Lower leg skin (tissue), 4 donors: ENCODE measurements around the gene GIT2. TPM values are rescaled to one million over a fixed set of nuclear protein-coding genes. Genes with fewer than 3 reads are reported as not detected.

ENCODE experiments used
- DNase-seq, 2 donors: peaks; one replicate each; pipeline ENCODE4 v3.0.0-alpha.2; 2019; ENCODE audit warnings: low spot score in 2 of 2
- H3K4me3 ChIP-seq: fragments of 200-600 bp; sonication (generic); 2 replicates; pipeline ENCODE4 v1.5.1; 2017; ENCODE audit warnings: mild to moderate bottlenecking, low read depth; ENCODE audit not compliant: poor library complexity, severe bottlenecking
- CTCF ChIP-seq, 3 donors: fragments of 450-650 bp; IDR thresholded peaks; one replicate each; pipeline ENCODE4 v1.5.1; 2016; ENCODE audit warnings: antibody characterized with exemption in 3 of 3, mild to moderate bottlenecking in 3 of 3, moderate library complexity in 2 of 3
- POLR2A ChIP-seq, 2 donors: fragments of 450-650 bp; IDR thresholded peaks; one replicate each; pipeline ENCODE4 v1.6.1; 2016 to 2017; ENCODE audit warnings: antibody characterized with exemption in 2 of 2, mild to moderate bottlenecking in 1 of 2, moderate library complexity in 1 of 2
- WGBS, 2 donors: methylation state at CpG; one replicate each; pipeline ENCODE4 v1.1.5; 2018; 5-methylcytosine and 5-hydroxymethylcytosine counted together
- intact Hi-C: fragments of 100-400 bp; cut with DNase I; formaldehyde crosslinking; loops from one replicate; pipeline ENCODE4 v1.15.0; 2023; ENCODE audit warnings: low total_unique reads
- total RNA-seq, 4 donors: library from RNA; depleted of rRNA; stranded (reverse); fragments of >200 nt; gene quantifications; one replicate each; pipeline ENCODE4 v1.1.0, GENCODE V29; 2016

GIT2 gene
- total RNA-seq, 4 donors from 2014 or later, result 25.2 to 31.8 (median 28.5) TPM

- H3K4me3 ChIP-seq, result no peak overlapping the region
- intact Hi-C loops, result no loop called here
- WGBS, 2 donors, result 84 to 87% methylated on average over 11 of the region's 11 CpGs
- TF ChIP-seq CTCF (IDR thresholded peaks at IDR 0.05), result no peak
- TF ChIP-seq POLR2A (IDR thresholded peaks at IDR 0.05), result no peak
- DNase-seq, result no peak
Measured at GRCh38 chr12:109920261-109920780, 75.8 kb downstream of the GIT2 start.

- TF ChIP-seq CTCF (IDR thresholded peaks at IDR 0.05) (no peak), POLR2A (IDR thresholded peaks at IDR 0.05) (no peak)
- H3K4me3 ChIP-seq, result no peak overlapping the region
- DNase-seq, result no peak
- 79 to 83% methylated on average over 10 of the region's 10 CpGs for WGBS, 2 donors
- intact Hi-C loops, result loop anchor here (10.0 kb wide), 1 partner anchor 65 kb away; no protein-coding TSS in a partner anchor
Measured at GRCh38 chr12:109919456-109919855, 76.7 kb downstream of the GIT2 start.

- no peak for DNase-seq
- H3K4me3 ChIP-seq, result no peak overlapping the region
- WGBS, 2 donors, result 84 to 85% methylated on average over 4 of the region's 4 CpGs
- intact Hi-C loops, result loop anchor here (10.0 kb wide), 1 partner anchor 61 kb away; no protein-coding TSS in a partner anchor
- TF ChIP-seq POLR2A (IDR thresholded peaks at IDR 0.05), result no peak
- TF ChIP-seq CTCF (IDR thresholded peaks at IDR 0.05), result no peak
Measured at GRCh38 chr12:109916045-109916444, 80.1 kb downstream of the GIT2 start.

- no peak for DNase-seq
- TF ChIP-seq POLR2A (IDR thresholded peaks at IDR 0.05), result no peak
- TF ChIP-seq CTCF (IDR thresholded peaks at IDR 0.05), result no peak
- 49 to 59% methylated on average over 26 of the region's 26 CpGs for WGBS, 2 donors
- no peak overlapping the region for H3K4me3 ChIP-seq
- intact Hi-C loops, result loop anchor here (10.0 kb wide), 1 partner anchor 61 kb away; no protein-coding TSS in a partner anchor
Measured at GRCh38 chr12:109915171-109916040, 80.8 kb downstream of the GIT2 start.

GRCh38 chr12:109914461-109914860 lies 81.7 kb downstream of the GIT2 start:
- no peak for TF ChIP-seq CTCF (IDR thresholded peaks at IDR 0.05)
- TF ChIP-seq POLR2A (IDR thresholded peaks at IDR 0.05), result no peak
- intact Hi-C loops, result loop anchor here (10.0 kb wide), 1 partner anchor 60 kb away; no protein-coding TSS in a partner anchor
- no peak for DNase-seq
- no peak overlapping the region for H3K4me3 ChIP-seq
- WGBS, 2 donors, result 64 to 73% methylated on average over 16 of the region's 16 CpGs
